HFFc6 (cell line): ENCODE measurements around the gene GAS5. TPM values are rescaled to one million over a fixed set of nuclear protein-coding genes. Genes with fewer than 3 reads are reported as not detected.

Source experiments
- DNase-seq: peaks from one replicate; pipeline ENCODE4 v3.0.0-alpha.2; 2018
- H3K27ac Mint-ChIP-seq: 2 replicates; pipeline ENCODE4 v1.8.0; 2020; ENCODE audit warnings: mild to moderate bottlenecking, mixed read lengths
- H3K27me3 Mint-ChIP-seq: 2 replicates; pipeline ENCODE4 v1.8.0; 2021; ENCODE audit warnings: mild to moderate bottlenecking, moderate library complexity, mixed read lengths; ENCODE audit not compliant: insufficient read depth
- H3K36me3 Mint-ChIP-seq: 2 replicates; pipeline ENCODE4 v1.8.0; 2021; ENCODE audit warnings: low read depth, mixed read lengths
- H3K4me1 Mint-ChIP-seq: 2 replicates; pipeline ENCODE4 v1.8.0; 2020; ENCODE audit warnings: low read depth, mixed read lengths
- H3K4me3 Mint-ChIP-seq: 2 replicates; pipeline ENCODE4 v1.8.0; 2020; ENCODE audit warnings: mild to moderate bottlenecking, moderate library complexity, mixed read lengths
- H3K9me3 Mint-ChIP-seq: 2 replicates; pipeline ENCODE4 v1.8.0; 2020; ENCODE audit warnings: mild to moderate bottlenecking, mixed read lengths
- CTCF ChIP-seq: fragments of 200-600 bp; sonication (generic); IDR thresholded peaks from 2 replicates; pipeline ENCODE4 v1.5.0; 2021; ENCODE audit warnings: antibody characterized with exemption, mild to moderate bottlenecking
- total RNA-seq, 6 experiments: library from RNA; stranded (reverse); fragmentation: NEBNext Ultra II Directional; extraction: Animal tissue kit (Norgen Biotek cat#: 25700); gene quantifications; 2 replicates in 1 of 6; 3 replicates in 5 of 6; pipeline ENCODE4 v1.2.3, GENCODE V29; 2021

GAS5 gene
- total RNA-seq, 6 experiments from 2014 or later, result 320 to 538 (median 366) TPM

GRCh38 chr1:173893611-173894010 lies 25.8 kb upstream of the GAS5 start:
- DNase-seq, result no peak
- Mint-ChIP-seq H3K27ac (no peak overlapping the region), H3K4me1 (no peaks in the 10 kb centered on the region), H3K27me3 (no peaks in the 10 kb centered on the region), H3K9me3 (no peaks in the 10 kb centered on the region), H3K4me3 (no peak overlapping the region), H3K36me3 (peaks cover 5% of the 10 kb centered on the region; the same call in 1 of the 2 replicates)
- no peak for TF ChIP-seq CTCF

- no peak for TF ChIP-seq CTCF
- DNase-seq, result no peak
- H3K36me3 Mint-ChIP-seq, result peaks cover 18% of the 10 kb centered on the region; the same call in 1 of the 2 replicates
- no peaks in the 10 kb centered on the region for H3K9me3 Mint-ChIP-seq
- no peaks in the 10 kb centered on the region for H3K4me1 Mint-ChIP-seq
- no peak overlapping the region for H3K4me3 Mint-ChIP-seq
- no peak overlapping the region for H3K27ac Mint-ChIP-seq
- no peaks in the 10 kb centered on the region for H3K27me3 Mint-ChIP-seq
Observed at GRCh38 chr1:173889885-173890284, 22.1 kb upstream of the GAS5 start.

- H3K27me3 Mint-ChIP-seq, result no peaks in the 10 kb centered on the region
- H3K9me3 Mint-ChIP-seq, result no peaks in the 10 kb centered on the region
- DNase-seq, result no peak
- peaks cover 18% of the 10 kb centered on the region; the same call in 1 of the 2 replicates for H3K36me3 Mint-ChIP-seq
- no peak overlapping the region for H3K27ac Mint-ChIP-seq
- H3K4me1 Mint-ChIP-seq, result no peaks in the 10 kb centered on the region
- no peak overlapping the region for H3K4me3 Mint-ChIP-seq
- TF ChIP-seq CTCF, result no peak
Observed at GRCh38 chr1:173888749-173889148, 21.0 kb upstream of the GAS5 start.

GRCh38 chr1:173887627-173888026 lies 19.8 kb upstream of the GAS5 start:
- Mint-ChIP-seq H3K36me3 (peaks cover 18% of the 10 kb centered on the region; the same call in 1 of the 2 replicates), H3K27me3 (no peaks in the 10 kb centered on the region), H3K9me3 (no peaks in the 10 kb centered on the region), H3K27ac (no peak overlapping the region), H3K4me3 (no peak overlapping the region), H3K4me1 (no peaks in the 10 kb centered on the region)
- no peak for TF ChIP-seq CTCF
- no peak for DNase-seq

- no peaks in the 10 kb centered on the region for H3K27me3 Mint-ChIP-seq
- no peak for DNase-seq
- no peaks in the 10 kb centered on the region for H3K9me3 Mint-ChIP-seq
- H3K36me3 Mint-ChIP-seq, result peaks cover 18% of the 10 kb centered on the region; the same call in 1 of the 2 replicates
- TF ChIP-seq CTCF, result no peak
- no peak overlapping the region for H3K27ac Mint-ChIP-seq
- no peak overlapping the region for H3K4me3 Mint-ChIP-seq
- H3K4me1 Mint-ChIP-seq, result no peaks in the 10 kb centered on the region
Observed at GRCh38 chr1:173886746-173887611, 19.2 kb upstream of the GAS5 start.
